A673 (cell line): ENCODE data around the gene TBX1.

ENCODE experiments used
- EZH2 ChIP-seq: fragments of 200-600 bp; sonication (generic); IDR thresholded peaks from 2 replicates; pipeline ENCODE4 v1.6.1; 2017; ENCODE audit warnings: borderline replicate concordance, low read depth, mild to moderate bottlenecking, mixed read lengths, antibody characterized with exemption, low read length; ENCODE audit not compliant: poor library complexity, severe bottlenecking
- TF ChIP-seq, protein P1 (sequence below): fragments of 300-800, 200-600 bp; sonication (generic); conservative IDR thresholded peaks from 2 replicates; pipeline ENCODE4 v1.5.1; 2017; ENCODE audit warnings: low read depth, mild to moderate bottlenecking, antibody characterized with exemption, low read length, moderate library complexity, mixed read lengths

DNA sequence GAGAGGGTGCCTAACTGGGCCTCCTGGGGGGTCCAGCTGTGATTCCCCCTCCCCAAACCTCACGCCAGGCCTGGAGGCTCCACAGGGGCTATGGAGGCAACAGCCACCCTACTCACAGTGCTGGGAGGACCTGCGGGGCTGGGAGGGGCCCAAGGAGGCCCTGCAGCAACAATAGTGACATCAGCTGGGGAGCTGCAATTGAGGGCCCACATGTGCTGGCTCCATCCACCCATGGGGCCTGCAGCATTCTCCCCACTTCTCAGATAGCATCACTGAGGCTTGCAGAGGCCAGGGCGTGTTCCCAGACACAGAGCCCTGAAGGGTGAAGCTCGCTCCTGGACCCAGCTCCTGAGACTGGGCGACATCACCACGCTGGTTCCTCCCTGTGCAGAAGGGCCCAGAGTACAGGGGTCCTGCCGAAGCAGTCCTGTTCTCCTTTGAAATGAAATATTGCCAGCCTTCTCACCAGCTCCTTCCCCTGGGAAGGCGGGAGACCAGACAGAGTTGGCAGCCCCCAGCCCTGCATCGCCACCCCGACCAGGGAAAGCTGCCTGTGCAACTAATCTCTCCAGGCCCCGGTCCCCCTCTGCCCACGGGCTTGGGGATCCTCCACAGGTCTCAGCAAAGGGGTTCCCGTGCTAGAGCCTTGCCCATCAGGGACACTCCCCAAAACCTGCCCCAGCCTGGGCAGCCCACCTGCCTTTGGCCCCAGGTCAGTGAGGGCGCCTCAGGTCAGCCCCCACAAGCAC lies 8.9 kb upstream of the TBX1 start:
- TF ChIP-seq, protein P1, sequence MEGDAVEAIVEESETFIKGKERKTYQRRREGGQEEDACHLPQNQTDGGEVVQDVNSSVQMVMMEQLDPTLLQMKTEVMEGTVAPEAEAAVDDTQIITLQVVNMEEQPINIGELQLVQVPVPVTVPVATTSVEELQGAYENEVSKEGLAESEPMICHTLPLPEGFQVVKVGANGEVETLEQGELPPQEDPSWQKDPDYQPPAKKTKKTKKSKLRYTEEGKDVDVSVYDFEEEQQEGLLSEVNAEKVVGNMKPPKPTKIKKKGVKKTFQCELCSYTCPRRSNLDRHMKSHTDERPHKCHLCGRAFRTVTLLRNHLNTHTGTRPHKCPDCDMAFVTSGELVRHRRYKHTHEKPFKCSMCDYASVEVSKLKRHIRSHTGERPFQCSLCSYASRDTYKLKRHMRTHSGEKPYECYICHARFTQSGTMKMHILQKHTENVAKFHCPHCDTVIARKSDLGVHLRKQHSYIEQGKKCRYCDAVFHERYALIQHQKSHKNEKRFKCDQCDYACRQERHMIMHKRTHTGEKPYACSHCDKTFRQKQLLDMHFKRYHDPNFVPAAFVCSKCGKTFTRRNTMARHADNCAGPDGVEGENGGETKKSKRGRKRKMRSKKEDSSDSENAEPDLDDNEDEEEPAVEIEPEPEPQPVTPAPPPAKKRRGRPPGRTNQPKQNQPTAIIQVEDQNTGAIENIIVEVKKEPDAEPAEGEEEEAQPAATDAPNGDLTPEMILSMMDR, result no peak
- TF ChIP-seq EZH2, result no peak
